NB4 (cell line): ENCODE measurements around the gene AANAT.

Experiments
- DNase-seq: peaks from one replicate; pipeline ENCODE4 v3.0.0; 2010; ENCODE audit warnings: low read depth
- H3K4me3 ChIP-seq: one replicate; pipeline ENCODE4 v1.5.1; 2011; ENCODE audit warnings: mild to moderate bottlenecking, low read depth, low read length, moderate library complexity
- MYC ChIP-seq: IDR thresholded peaks from 2 replicates; pipeline ENCODE4 v1.6.1; 2011; ENCODE audit warnings: low read depth, low read length
- POLR2A ChIP-seq: IDR thresholded peaks from 2 replicates; pipeline ENCODE4 v1.6.1; 2011; ENCODE audit warnings: mild to moderate bottlenecking; ENCODE audit not compliant: insufficient read length; ENCODE audit errors: extremely low read depth
- TF ChIP-seq, protein P1 (sequence below): IDR thresholded peaks from 2 replicates; pipeline ENCODE4 v1.6.1; 2011; ENCODE audit warnings: low read depth, low read length
- TF ChIP-seq, protein P2 (sequence below): IDR thresholded peaks from one replicate; pipeline ENCODE4 v1.5.1; 2012; ENCODE audit warnings: low read depth, low read length

AANAT gene

GRCh38 chr17:76498876-76499251, 31.5 kb downstream of the AANAT start:
- no peak overlapping the region for H3K4me3 ChIP-seq
- TF ChIP-seq, protein P1, sequence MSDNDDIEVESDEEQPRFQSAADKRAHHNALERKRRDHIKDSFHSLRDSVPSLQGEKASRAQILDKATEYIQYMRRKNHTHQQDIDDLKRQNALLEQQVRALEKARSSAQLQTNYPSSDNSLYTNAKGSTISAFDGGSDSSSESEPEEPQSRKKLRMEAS: no peak
- TF ChIP-seq, protein P2, sequence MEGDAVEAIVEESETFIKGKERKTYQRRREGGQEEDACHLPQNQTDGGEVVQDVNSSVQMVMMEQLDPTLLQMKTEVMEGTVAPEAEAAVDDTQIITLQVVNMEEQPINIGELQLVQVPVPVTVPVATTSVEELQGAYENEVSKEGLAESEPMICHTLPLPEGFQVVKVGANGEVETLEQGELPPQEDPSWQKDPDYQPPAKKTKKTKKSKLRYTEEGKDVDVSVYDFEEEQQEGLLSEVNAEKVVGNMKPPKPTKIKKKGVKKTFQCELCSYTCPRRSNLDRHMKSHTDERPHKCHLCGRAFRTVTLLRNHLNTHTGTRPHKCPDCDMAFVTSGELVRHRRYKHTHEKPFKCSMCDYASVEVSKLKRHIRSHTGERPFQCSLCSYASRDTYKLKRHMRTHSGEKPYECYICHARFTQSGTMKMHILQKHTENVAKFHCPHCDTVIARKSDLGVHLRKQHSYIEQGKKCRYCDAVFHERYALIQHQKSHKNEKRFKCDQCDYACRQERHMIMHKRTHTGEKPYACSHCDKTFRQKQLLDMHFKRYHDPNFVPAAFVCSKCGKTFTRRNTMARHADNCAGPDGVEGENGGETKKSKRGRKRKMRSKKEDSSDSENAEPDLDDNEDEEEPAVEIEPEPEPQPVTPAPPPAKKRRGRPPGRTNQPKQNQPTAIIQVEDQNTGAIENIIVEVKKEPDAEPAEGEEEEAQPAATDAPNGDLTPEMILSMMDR: no peak
- TF ChIP-seq MYC: no peak
- no peak for TF ChIP-seq POLR2A
- no peak for DNase-seq

DNA sequence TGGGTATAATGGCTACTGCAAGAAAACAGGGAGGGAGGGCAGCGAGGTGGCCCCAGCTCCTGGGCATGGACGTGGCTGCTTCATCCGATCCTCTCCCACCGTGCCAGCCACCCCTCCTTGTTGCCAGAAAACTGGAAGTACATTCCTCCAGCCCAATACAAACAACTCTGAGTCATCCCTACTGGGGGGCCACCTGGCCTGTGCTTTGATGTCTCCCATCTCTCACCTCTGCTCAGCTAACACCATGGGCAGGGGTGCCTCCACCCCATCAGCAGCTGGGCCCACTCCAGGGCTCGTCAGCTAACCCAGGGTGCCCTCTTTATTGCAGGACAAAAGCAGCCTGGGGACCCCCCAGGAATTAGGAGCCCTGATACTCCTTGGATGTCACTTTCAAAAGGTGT, 31.9 kb downstream of the AANAT start:
- no peak for DNase-seq
- no peak overlapping the region for H3K4me3 ChIP-seq

DNA sequence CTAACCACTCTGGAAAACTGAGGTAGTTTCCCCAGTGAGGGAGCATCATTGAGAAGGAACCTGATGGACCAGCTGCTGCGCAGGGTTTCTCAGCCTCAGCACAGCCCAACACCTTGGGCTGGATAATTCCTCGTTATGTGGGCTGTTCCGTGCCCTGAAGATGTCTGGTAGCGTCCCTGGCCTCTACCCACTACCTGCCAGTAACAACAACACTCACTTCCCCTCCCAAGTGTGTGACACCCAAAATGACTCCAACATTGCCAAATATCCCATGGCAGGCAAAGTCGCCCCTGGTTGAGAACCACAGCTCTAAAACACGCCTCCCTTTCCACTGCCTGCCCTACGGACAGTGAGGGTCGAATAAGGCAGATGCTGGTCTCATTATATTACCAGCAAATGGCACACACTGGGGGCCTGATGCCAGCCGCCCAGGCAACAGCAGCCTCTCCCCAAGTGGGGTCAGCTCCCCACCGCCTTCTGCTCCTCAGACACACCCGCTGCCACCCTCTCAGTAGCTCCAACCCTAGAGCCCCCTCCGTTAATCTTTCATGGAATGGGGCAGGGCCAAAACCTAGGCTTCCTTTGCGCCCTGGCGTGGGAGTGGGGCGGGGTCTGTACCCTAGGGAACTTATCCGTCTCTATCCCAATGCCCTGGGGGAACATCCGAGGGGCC, 32.8 kb downstream of the AANAT start:
- TF ChIP-seq POLR2A (no peak), MYC (no peak)
- TF ChIP-seq, protein P2: no peak
- TF ChIP-seq, protein P1: no peak
- H3K4me3 ChIP-seq: peak overlapping the region; percentile 57
- DNase-seq: peak; percentile 52

More for the DNA sequence above, 31.9 kb downstream of the AANAT start:
- TF ChIP-seq, protein P1: no peak
- TF ChIP-seq POLR2A: no peak
- TF ChIP-seq MYC: no peak
- TF ChIP-seq, protein P2: no peak

GRCh38 chr17:76500747-76501017, 33.3 kb downstream of the AANAT start:
- H3K4me3 ChIP-seq: peak overlapping the region; percentile 57
- TF ChIP-seq, protein P2: no peak
- TF ChIP-seq POLR2A (no peak), MYC (no peak)
- TF ChIP-seq, protein P1: no peak
- no peak for DNase-seq

DNA sequence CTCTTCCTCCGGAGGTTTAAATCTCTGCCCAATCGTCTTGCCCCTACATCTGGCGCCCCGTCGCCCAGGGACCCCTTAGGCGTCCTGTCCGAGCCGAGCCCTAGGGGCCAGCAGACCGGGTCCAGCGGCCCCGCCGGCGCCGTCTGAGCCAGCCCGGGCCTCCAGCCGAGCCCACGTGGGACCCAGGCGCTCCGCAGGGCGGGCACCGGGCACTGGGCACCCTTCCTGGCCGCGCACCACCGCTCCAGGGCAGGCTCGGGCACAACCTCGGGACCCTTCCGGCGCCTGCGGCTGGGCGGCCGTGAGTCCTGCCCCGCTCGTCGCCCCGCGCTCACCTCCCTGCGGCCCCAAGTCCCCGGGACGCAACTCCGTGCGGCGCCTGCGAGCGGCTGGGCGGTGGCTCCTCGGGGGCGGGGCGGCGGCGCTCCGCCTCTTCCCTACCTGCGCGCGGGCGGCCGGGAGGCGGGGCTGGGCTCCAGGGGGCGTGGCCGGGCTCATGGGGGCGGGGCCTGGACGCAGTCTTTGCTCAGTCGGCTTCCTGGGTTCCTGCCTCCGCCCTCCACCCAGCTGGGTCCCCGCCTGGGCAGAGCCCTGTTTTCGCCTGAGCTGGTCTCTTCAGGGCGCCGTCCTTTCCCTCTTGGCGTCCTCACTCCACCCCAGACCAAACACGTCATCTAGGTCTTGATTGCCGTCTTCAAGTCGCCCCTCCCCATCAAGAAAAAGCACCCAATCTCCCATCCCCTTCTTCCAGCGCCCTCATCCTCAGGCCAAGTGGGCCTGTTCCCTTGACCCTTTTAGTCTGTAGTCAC, 33.8 kb downstream of the AANAT start, which contains the start of gene RHBDF2:
Gene RHBDF2 (minus strand): TSS at position 406 of the 809 bp plus-strand sequence. CDS start 19,899 bp downstream, outside the sequence.
- peak within 1 kb of the TSS; percentile 57 for H3K4me3 ChIP-seq
- DNase-seq: peak; percentile 86
- TF ChIP-seq, protein P1: 0 out of 2 replicates have a peak, but pooled peaks have one; percentile 34
- TF ChIP-seq, protein P2: no peak
- TF ChIP-seq POLR2A (peak; percentile 22), MYC (no peak; the same call in 1 of the 2 replicates)
